ENCODE measurements around the gene NUCB2. TPM values are rescaled to one million over a fixed set of nuclear protein-coding genes. Genes with fewer than 3 reads are reported as not detected.

Gene NUCB2
- total RNA-seq, 2 donors from 2014 or later: 39.2 to 110 TPM

DNA sequence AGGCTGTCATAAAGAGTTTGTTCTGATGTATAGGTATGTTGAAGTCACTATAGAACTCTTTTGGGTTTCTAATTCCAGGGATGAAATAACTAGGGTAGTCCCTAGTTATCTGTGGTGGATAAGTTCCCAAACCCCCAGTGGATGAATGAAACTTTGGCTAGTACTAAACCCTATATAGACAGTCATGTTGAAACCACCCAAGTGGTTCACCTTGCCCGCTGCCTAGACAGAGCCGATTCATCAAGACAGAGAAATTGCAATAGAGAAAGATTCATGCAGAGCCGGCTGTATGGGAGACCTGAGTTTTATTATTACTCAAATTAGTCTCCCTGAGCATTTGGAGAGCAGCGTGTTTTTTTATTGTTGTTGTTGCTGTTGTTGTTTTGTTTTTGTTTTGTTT is 23.8 kb upstream of the NUCB2 start:
- no peaks in the 10 kb centered on the region for H3K36me3 ChIP-seq
- H3K4me3 ChIP-seq: no peak overlapping the region
- H3K27ac ChIP-seq: no peak overlapping the region
- DNase-seq (ENCODE audit: low spot score): no peak
- no peaks in the 10 kb centered on the region for H3K4me1 ChIP-seq (replicated peaks)
- 69% methylated on average over 4 of the region's 4 CpGs for WGBS
- no peaks in the 10 kb centered on the region for H3K9me3 ChIP-seq
- no peak for TF ChIP-seq POLR2A (IDR thresholded peaks at IDR 0.05)
- intact Hi-C loops (cut with DNase I): no loop called here
- no peaks in the 10 kb centered on the region for H3K27me3 ChIP-seq (replicated peaks; ENCODE audit: insufficient read depth)

DNA sequence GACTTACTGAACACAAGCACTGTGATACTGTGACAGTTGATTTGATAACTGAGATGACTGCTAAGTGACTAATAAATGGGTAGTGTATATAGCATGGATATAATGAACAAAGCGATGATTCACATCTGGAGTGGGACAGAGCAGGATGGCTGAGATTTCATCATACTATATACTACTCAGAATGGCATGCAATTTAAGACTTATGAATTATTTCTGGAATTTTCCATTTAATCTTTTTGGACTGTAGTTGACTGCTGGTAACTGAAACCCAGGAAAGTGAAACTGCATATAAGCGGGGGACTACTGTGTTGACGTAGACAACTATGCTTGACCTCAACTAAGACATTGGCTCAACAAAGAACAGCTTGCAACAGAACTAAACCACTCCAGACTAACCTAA is 20.0 kb upstream of the NUCB2 start:
- intact Hi-C loops (cut with DNase I): no loop called here
- H3K4me1 ChIP-seq (replicated peaks): no peaks in the 10 kb centered on the region
- no peaks in the 10 kb centered on the region for H3K36me3 ChIP-seq
- H3K9me3 ChIP-seq: no peaks in the 10 kb centered on the region
- DNase-seq (ENCODE audit: low spot score): no peak
- H3K27me3 ChIP-seq (replicated peaks; ENCODE audit: insufficient read depth): no peaks in the 10 kb centered on the region
- H3K4me3 ChIP-seq: no peak overlapping the region
- 83% methylated on average over 3 of the region's 3 CpGs for WGBS
- TF ChIP-seq POLR2A (IDR thresholded peaks at IDR 0.05) (no peak), POLR2AphosphoS5 (IDR thresholded peaks at IDR 0.05) (no peak)
- TF ChIP-seq, protein P1, sequence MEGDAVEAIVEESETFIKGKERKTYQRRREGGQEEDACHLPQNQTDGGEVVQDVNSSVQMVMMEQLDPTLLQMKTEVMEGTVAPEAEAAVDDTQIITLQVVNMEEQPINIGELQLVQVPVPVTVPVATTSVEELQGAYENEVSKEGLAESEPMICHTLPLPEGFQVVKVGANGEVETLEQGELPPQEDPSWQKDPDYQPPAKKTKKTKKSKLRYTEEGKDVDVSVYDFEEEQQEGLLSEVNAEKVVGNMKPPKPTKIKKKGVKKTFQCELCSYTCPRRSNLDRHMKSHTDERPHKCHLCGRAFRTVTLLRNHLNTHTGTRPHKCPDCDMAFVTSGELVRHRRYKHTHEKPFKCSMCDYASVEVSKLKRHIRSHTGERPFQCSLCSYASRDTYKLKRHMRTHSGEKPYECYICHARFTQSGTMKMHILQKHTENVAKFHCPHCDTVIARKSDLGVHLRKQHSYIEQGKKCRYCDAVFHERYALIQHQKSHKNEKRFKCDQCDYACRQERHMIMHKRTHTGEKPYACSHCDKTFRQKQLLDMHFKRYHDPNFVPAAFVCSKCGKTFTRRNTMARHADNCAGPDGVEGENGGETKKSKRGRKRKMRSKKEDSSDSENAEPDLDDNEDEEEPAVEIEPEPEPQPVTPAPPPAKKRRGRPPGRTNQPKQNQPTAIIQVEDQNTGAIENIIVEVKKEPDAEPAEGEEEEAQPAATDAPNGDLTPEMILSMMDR (IDR thresholded peaks at IDR 0.05): no peak
- H3K27ac ChIP-seq: no peak overlapping the region

DNA sequence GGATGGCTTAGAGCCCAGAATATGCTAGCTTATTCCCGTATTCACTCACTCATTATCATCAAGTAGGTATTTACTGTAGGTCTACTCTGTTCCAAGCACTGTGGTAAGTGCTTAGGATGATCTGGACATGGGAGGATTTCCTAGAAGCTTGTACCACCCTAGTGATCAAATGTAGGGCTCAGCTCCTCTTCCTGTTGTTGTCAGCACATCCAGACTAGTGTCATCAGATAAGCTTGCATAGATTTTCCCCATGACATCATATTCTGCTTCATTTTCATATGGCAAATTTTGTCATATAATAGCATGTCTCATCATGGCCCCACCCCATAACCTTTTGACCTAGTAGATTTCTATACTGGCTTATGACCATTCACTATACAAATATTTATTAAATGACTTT is 19.3 kb upstream of the NUCB2 start:
- Histone ChIP-seq H3K27ac (no peak overlapping the region), H3K36me3 (no peaks in the 10 kb centered on the region), H3K4me1 (replicated peaks) (no peaks in the 10 kb centered on the region), H3K9me3 (no peaks in the 10 kb centered on the region), H3K4me3 (no peak overlapping the region), H3K27me3 (replicated peaks; ENCODE audit: insufficient read depth) (no peaks in the 10 kb centered on the region)
- 60% methylated on average over 1 of the region's 1 CpG for WGBS
- intact Hi-C loops (cut with DNase I): no loop called here
- TF ChIP-seq POLR2A (IDR thresholded peaks at IDR 0.05) (no peak), POLR2AphosphoS5 (IDR thresholded peaks at IDR 0.05) (no peak)
- TF ChIP-seq, protein P1 (IDR thresholded peaks at IDR 0.05): no peak
- DNase-seq (ENCODE audit: low spot score): no peak

DNA sequence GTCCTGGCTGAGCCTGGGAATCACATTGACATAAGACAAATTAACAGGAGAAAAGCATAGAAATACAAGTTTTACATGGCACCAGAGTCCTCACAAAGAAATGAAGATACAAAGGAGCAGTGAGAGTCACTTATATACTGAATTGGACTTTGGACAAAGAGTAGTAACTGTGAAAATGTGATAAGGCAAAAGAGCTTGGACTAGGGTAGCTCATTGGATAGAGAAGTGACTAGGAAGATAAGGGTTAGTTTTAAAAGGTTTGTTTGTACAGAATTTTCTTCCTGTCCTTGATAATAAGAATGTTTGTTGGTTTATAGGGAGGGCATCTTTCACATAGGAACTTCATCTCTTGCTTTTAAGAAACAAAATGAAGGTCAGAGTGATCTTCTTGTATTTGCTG is 17.9 kb upstream of the NUCB2 start:
- no peaks in the 10 kb centered on the region for H3K36me3 ChIP-seq
- no peak overlapping the region for H3K27ac ChIP-seq
- no peaks in the 10 kb centered on the region for H3K27me3 ChIP-seq (replicated peaks; ENCODE audit: insufficient read depth)
- no peak overlapping the region for H3K4me3 ChIP-seq
- no peak for DNase-seq (ENCODE audit: low spot score)
- TF ChIP-seq POLR2A (IDR thresholded peaks at IDR 0.05): no peak
- TF ChIP-seq POLR2AphosphoS5 (IDR thresholded peaks at IDR 0.05): no peak
- TF ChIP-seq, protein P1 (IDR thresholded peaks at IDR 0.05): no peak
- intact Hi-C loops (cut with DNase I): no loop called here
- no peaks in the 10 kb centered on the region for H3K9me3 ChIP-seq
- no peaks in the 10 kb centered on the region for H3K4me1 ChIP-seq (replicated peaks)

DNA sequence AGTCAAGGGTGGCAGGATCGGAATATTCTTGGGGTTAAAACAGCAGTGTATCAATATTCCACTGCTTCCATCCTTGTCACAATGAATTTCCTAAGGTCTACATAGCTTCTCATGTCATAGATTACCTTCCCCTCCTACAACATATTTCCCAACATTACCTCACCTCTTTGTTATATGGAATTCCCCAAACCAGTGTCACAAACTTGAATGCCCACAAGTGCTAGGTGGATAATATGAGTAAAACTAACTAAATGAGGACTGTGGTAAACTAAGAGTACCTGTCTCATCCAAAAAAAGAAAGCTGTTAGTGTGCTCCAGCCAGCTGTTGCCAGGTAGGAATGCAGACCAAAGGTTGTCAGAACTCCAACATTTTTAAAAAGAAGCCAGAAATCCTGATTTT is 17.0 kb upstream of the NUCB2 start:
- H3K9me3 ChIP-seq: no peaks in the 10 kb centered on the region
- H3K36me3 ChIP-seq: no peaks in the 10 kb centered on the region
- H3K4me3 ChIP-seq: no peak overlapping the region
- no peak overlapping the region for H3K27ac ChIP-seq
- WGBS: 93% methylated on average over 1 of the region's 1 CpG
- TF ChIP-seq POLR2AphosphoS5 (IDR thresholded peaks at IDR 0.05) (no peak), POLR2A (IDR thresholded peaks at IDR 0.05) (no peak)
- TF ChIP-seq, protein P1 (IDR thresholded peaks at IDR 0.05): no peak
- H3K27me3 ChIP-seq (replicated peaks; ENCODE audit: insufficient read depth): no peaks in the 10 kb centered on the region
- no peak for DNase-seq (ENCODE audit: low spot score)
- intact Hi-C loops (cut with DNase I): no loop called here
- H3K4me1 ChIP-seq (replicated peaks): no peaks in the 10 kb centered on the region
